GM19463 (cell line): ENCODE data around the gene GABRP.

Source experiments
- ATAC-seq: cut with Tn5 transposase; IDR thresholded peaks from one replicate; pipeline ENCODE4 v1.9.1; 2021; ENCODE audit warnings: mild to moderate bottlenecking, moderate library complexity; ENCODE audit not compliant: unreplicated experiment

The GABRP gene

DNA sequence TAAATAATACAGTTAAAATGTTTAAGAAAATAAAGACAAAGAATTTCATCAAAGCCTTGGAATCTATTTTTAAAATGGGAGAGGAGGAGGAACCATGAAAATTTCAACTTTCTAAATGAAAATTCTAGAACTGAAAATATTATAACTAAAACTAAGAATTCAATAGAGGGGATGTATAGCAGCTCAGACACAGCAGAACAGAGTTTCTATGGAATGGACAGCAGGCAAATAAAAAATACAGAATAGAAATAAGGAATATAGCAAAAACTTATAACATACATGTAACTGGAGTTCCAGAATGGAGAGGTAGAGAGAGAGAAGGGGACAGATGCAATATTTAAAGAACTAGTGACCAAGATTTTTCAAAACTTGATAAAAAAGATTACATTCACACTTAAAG is 76.9 kb downstream of the GABRP start:
- ATAC-seq = no peak

DNA sequence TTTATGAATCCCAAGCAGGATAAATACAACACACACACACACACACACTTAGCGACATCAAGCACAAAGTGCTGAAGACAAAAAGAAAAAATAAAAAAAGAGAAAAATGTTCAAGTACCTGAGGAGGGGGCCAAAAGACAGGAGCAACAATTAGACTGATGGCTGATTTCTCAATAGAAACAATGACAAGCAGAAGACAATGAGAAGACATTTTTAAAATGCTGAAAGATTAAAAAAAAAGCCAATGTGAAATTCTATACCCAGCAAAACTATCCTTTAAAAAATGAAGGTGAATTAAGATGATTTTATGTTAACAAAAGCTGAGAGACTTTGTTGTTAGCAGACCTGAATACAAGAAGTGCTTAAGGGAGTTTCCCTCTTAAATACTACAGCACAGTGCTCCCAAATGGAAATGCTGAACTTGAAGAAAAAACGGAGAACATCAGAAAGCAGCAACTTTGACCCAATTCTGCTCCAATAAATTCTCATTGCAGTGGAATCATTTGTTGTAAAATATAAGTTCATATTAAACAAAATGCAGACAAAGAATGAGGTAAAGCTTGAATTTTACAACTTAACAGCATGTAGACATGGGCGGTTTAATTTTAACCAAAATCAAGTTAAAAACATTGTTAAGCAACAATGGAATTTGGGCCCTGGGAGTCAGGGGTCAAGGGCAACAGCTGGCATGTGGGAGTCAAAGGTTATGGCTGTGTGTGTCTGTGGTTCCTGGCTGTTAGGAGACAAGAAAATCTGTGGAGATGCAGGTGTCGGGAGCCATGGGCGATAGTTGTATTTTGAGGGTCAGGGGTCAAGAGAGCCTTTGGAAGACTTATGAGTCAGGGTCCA is 77.5 kb downstream of the GABRP start:
- ATAC-seq = no peak

DNA sequence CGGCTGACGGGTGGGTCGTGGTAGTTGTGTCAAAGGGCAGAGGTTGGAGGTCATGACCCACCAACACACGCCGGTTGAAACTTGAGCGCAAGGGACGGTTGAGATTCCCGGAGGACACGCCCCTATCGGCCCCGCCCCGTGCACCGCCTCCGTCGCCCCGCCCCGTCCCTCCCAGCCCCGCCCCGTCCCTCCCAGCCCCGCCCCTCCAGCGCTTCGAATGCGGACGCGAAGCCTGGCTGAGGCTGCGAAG is 78.1 kb downstream of the GABRP start:
- ATAC-seq = no peak

DNA sequence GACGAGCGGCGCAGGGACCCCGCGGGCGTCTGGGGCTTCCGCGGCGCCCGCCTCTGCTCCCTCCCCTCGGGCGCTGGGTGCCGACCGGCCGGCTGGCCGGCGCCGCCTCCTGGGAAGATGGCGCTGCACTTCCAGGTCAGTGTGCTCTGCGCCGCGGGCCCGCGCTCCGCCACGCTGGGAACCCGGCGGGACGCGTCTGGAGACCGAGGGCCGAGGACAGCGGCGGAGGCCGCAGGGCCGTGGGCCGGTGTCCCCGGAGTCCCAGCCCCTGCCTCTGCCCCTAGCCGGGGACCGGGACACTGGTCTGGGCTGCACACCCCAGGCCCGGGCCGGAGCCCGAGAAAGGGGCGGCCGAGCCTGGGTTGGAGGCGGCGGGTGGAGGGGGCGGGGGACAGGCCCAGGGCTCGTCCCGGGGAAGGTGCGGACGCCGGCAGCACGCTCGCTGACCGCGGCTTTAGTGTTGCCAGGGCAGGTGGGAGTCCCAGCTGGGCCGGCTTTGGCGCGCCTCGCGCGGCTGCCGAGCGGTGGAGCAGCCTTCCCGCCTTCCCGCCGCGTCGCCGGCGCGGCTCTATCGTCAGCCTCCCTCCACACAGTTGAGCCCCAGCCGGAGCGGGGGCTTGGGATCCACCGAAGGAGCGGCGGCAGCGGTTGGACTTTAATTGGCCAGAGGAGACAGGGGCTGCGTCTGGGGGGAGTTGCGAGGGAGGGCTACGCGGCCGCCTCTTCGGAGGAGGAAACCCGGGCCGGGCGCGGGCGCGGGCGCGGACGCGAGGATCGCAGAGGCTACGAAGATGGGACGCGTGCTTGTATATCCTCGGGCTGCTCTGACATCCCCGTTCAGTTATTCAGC is 78.6 kb downstream of the GABRP start, which contains the start of gene RANBP17:
RANBP17 (plus strand) TSS at position 102 of the 850 bp plus-strand sequence.
- ATAC-seq = no peak

DNA sequence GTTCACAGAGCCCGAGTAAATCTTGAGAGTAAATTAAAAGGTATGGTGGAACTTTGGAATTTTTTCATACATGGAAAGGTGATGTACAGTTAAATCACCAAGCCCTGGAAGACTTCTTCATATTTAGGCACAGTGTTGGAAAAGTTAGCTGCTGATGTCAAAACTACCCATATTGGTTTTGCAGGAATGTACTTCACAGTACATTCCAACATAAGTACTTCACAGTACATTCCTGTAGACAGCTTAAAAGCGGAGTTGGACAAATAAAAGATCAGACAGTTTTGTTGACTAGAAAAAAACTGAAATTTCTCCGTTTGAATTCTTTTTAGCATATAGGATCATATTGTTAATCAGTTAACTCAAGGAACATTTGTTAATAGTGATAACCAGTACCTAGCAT is 80.1 kb downstream of the GABRP start:
- no peak for ATAC-seq
